ENCODE results near the gene GLI1.
"Not testable (repeated sequence)": the region's sequence is repeated elsewhere in the genome, so short reads cannot be mapped to it uniquely, and the experiment has no call there.

Gene GLI1

GRCh38 chr12:57502311-57502969, 42.9 kb downstream of the GLI1 start:
- DNase-seq = not testable (repeated sequence)

- DNase-seq = not testable (repeated sequence)
Measured at GRCh38 chr12:57506541-57506940, 47.0 kb downstream of the GLI1 start.

- DNase-seq = not testable (repeated sequence)
Measured at GRCh38 chr12:57507796-57508195, 48.2 kb downstream of the GLI1 start.

- no peak for DNase-seq
Measured at GRCh38 chr12:57511161-57511560, 51.6 kb downstream of the GLI1 start.

- no peak for DNase-seq
Measured at GRCh38 chr12:57511588-57512325, 52.2 kb downstream of the GLI1 start.

GRCh38 chr12:57512665-57513064, 53.1 kb downstream of the GLI1 start:
- no peak for DNase-seq

GRCh38 chr12:57513266-57513665, 53.7 kb downstream of the GLI1 start:
- DNase-seq = no peak

GRCh38 chr12:57513677-57514076, 54.1 kb downstream of the GLI1 start:
- DNase-seq = not testable (repeated sequence)

- not testable (repeated sequence) for DNase-seq
Measured at GRCh38 chr12:57514246-57514645, 54.7 kb downstream of the GLI1 start.

- DNase-seq = no peak
Measured at GRCh38 chr12:57514720-57515407, 55.3 kb downstream of the GLI1 start.

GRCh38 chr12:57515408-57515933, 55.9 kb downstream of the GLI1 start:
- no peak for DNase-seq

- DNase-seq = no peak
Measured at GRCh38 chr12:57515934-57516541, 56.5 kb downstream of the GLI1 start.

GRCh38 chr12:57516617-57517153, 57.1 kb downstream of the GLI1 start:
- no peak for DNase-seq

- DNase-seq = no peak
Measured at GRCh38 chr12:57517187-57517586, 57.6 kb downstream of the GLI1 start.

GRCh38 chr12:57517718-57518117, 58.1 kb downstream of the GLI1 start:
- DNase-seq = not testable (repeated sequence)

- DNase-seq = no peak
Measured at GRCh38 chr12:57518176-57518919, 58.8 kb downstream of the GLI1 start.

GRCh38 chr12:57518920-57519795, 59.6 kb downstream of the GLI1 start:
- no peak for DNase-seq

- DNase-seq = no peak
Measured at GRCh38 chr12:57519796-57520052, 60.1 kb downstream of the GLI1 start.

GRCh38 chr12:57520053-57520818, 60.7 kb downstream of the GLI1 start, which contains the start of gene DDIT3:
Gene DDIT3, minus strand, starts transcription at chr12:57520514. Its CDS starts 3,108 bp downstream, at chr12:57517406.
- DNase-seq = peak; percentile 94

GRCh38 chr12:57521525-57522010, 62.0 kb downstream of the GLI1 start:
- no peak for DNase-seq

All from NCI-H2029 treated with DMSO at 0.1 percent for 48 hours (cell line).